NCI-H2227 treated with DMSO at 0.1 percent for 48 hours (cell line): ENCODE measurements around the gene VPS45.
"Not testable (repeated sequence)": the region's sequence is repeated elsewhere in the genome, so short reads cannot be mapped to it uniquely, and the experiment has no call there.

Source experiments
- DNase-seq: peaks from one replicate; lab custom pipeline; 2025; lab: John Stamatoyannopoulos, UW

The VPS45 gene

DNA sequence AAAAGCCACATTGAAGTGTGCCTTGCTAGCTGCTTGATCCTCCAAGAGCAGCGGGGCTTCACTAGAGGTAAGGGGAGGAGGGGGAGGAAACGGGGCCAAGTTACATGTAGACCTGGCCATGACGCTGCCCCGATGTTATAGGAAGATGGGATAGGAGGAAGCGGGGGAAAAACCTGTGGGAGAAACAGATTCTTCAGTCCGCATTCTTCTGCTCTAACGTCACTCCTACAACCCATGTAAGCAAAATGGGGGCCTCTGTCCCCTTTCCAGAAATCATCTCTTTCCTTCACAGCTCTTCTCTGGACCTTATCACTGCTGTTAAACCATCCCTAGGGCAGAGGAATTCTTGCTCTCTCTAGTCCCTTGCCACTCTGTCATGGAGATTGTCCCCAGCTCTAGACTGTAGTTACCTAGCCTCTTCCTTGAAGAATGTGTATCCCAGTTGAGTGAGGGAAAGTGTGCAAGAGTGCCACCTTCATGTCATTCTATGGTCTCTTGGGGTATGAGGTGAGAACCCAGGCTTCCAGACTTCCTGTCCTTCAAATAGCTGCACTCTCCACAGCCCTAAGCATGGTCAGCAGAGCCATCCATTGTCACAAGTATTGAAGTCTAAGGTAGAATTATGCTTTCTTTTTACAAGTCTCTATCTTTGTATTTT is 93.5 kb downstream of the VPS45 start:
- no peak for DNase-seq

DNA sequence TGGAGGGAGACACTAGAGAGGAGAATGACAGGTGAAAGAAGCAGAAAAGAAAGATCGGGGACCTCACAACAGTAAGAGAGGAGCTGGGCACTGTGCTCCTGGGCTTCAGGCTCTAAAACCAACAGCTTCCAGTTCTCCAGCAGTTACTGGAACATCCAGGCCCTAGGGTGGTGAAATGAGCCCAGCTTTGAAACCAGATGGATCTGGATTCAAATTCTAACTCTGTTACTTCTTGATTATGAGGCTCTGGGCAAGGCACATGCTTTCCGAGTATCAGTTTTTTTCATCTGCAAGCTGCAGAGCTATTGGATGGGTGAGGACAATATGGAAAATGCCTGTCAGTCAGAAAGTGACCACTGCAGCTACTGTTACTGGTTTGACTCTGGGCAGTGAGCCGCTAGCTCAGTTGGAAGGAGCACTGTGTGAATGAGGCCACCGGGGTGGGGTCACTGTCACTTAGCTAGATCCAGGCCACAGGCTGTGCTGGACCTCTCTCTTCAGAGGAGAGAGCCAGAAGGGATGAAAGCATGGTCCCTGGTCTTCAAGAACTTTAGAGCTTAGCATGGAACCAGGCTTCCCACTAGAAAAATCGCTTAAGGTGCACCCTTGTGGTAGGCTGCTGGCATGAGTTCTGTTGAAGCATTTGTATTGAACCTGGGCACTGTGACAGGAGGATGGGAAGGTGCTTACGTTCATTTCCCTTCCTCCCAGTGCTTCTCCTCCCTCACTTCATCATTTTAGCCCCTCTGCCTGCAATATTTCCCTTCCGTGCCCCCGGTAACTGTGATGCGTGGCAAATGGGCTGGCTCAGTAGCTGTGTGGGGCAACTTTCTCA is 94.4 kb downstream of the VPS45 start:
- DNase-seq: peak; percentile 17

- no peak for DNase-seq
Observed at GRCh38 chr1:150162582-150162861, 94.9 kb downstream of the VPS45 start.

GRCh38 chr1:150162862-150163706 is 95.5 kb downstream of the VPS45 start:
- DNase-seq: peak; percentile 92

GRCh38 chr1:150164224-150164623 is 96.6 kb downstream of the VPS45 start:
- DNase-seq: no peak

- DNase-seq: no peak
Observed at GRCh38 chr1:150164779-150165178, 97.2 kb downstream of the VPS45 start.

DNA sequence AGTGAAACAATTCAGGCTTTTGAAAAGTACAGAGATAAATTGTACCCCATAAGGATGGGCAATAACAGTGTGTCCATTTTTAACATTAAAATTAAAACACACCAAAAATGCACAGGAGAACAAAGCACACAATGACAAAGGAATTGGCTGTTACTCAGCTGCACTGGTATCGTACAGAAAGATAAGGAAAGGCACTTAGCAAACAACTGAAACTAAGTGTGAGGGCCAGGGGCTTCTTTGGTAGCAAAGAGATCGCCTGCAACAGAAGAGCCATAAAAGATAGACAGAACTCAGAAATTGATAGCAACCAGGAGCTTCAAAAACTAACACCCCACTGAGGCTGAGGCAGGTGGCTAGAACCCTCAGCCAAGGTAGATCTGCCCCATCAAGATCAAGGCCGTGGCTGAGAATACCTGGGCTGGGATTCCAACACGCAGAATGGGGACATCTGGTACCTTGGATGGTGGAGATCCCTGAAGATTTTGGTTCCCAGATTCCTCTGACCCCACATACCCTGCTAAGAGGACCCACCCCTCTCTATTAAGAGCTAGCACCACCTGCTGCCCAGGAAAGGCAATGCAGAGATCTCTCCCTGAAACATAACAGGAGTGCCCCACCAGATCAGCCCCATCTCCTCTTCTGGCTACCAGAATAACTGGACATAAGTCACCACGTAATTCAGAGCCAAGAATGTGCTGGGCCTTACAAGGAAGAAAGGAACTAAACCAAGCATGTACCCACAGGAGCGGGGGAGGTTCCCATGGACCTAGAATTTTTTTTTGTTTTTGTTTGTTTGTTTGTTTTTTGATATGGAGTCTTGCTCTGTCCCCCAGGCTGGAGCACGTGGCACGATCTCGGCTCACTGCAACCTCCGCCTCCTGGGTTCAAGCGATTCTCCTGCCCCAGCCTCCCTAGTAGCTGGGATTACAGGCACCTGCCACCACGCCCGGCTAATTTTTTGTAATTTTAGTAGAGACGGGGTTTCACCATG is 98.3 kb downstream of the VPS45 start:
- DNase-seq: no peak

- peak; percentile 15 for DNase-seq
Observed at GRCh38 chr1:150168960-150169601, 101.5 kb downstream of the VPS45 start.

DNA sequence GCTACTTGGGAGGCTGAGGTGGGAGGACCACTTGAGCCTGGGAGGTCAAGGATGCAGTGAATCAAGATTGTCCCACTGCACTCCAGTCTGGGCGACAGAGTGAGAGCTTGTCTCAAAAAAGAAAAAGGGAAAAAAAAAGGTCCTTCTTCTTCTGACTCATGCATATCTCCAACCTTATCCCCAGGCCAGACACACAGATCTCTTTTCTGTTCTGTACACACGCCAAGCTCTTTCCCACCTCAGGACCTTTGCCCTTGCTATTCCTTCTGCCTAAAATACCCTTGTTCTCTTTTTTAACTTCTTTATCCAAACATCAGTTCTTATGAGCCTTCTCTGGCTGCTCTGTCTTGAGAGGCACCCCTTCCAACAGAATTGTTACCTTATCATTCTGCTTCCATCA is 104.2 kb downstream of the VPS45 start:
- DNase-seq: no peak

GRCh38 chr1:150173141-150173585 is 105.6 kb downstream of the VPS45 start:
- DNase-seq: no peak

DNA sequence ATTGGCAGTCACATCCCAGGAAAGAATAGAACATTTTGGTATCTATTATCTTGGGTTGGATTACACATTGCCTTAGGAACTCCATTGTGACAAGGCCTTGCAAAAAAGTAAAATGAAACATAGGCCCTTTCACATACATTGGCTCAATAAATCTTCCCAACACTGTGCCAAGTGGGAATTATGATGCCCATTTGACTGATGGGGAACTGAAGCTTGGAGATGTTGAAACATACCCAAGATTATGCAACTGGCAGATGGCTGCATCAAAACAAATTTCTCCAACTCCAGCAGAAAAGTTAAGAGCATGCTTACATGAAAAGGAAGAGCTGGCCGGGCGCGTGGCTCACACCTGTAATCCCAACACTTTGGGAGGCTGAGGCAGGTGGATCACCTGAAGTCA is 109.0 kb downstream of the VPS45 start:
- DNase-seq: no peak

DNA sequence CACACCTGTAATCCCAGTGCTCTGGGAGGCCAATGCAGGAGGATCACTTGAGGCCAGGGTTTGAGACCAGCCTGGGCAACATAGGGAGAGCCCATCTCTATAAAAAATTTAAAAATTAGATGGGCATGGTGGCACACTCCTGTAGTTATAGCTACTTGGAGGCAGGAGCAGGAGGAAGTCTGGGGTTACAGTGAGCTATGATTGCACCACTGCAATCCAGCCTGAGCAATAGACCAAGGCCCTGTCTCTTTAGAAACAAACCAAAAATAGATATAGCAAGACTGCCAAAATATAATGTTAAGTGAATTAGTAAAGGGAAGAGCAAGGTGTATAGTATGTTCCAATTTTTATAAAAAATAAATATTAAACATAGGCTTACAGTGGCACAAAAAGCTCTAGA is 111.0 kb downstream of the VPS45 start:
- DNase-seq: no peak

DNA sequence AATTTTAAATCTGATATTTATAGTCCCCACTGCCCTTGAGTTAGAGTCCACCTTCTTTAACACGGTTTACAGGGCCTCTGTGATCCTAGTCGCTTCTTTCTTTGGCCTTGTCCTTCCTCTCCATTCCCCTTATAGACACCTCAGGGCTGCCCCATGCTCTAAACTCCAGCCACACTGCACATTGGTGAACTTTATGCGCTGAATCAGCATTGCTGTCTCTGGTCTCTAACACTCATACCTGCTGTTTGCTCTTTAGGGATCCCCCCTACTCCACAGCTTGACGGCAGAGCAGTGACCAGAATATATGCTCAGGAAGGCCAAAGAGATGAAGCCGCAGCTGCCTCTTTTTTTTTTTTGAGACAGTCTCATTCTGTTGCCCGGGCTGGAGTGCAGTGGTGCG is 112.3 kb downstream of the VPS45 start:
- DNase-seq: no peak

DNA sequence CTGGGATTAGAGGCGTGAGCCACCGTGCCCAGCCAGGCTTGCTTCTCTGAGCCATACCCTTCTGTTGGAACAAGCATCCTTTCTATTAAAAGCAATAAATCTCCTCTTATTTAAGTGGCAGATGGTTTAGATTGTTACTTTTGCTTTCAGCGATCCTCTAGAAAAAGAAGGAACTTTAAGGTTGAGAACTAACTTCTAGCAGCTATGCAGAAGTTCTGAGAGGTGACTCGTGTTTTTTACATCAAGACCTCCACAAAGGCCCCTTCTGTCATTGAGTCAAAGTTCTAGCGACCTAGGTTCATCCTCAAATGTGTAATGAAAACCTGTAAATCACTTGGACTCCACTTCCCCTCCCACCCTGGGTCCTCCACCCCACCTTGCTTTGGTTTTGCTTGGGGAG is 112.9 kb downstream of the VPS45 start:
- DNase-seq: no peak

GRCh38 chr1:150182247-150182646 is 114.7 kb downstream of the VPS45 start:
- DNase-seq: no peak

- DNase-seq: no peak
Observed at GRCh38 chr1:150183061-150183460, 115.5 kb downstream of the VPS45 start.

GRCh38 chr1:150185481-150185880 is 117.9 kb downstream of the VPS45 start:
- no peak for DNase-seq

- DNase-seq: not testable (repeated sequence)
Observed at GRCh38 chr1:150186438-150186788, 118.8 kb downstream of the VPS45 start.

DNA sequence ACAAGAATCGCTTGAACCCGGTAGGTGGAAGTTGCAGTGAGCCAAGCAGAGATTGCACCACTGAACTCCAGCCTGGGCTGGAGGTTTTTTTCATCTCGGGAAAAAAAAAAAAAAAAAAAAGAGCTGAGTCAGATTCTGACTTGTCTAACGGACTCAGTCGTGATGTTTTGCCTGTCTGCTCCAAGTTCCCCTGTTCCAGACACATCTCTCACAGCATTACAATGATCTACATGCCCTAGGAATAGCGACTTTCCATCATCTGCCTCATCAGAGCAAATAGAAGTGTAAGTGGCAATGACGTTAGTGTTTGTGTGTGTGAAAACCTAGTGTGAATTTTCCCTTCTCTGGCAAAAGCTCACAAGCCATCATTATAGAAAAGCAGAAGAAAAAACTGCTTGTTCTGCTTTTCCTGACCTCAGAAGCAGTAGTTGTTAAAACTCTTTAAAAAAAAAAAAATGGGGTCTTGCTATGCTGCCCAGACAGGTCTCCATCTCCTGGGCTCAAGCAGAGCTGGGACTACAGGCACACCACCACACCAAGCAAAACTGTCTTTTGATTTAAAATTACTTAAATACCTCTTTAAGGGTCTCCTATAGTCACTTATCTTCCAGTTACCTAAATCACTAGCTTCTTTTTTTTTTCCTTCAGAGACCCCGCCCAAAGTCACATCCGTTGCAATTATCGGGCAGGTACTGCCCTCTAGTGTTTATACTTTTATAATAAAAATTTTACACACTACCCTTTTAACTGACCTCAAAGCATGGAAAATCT is 119.4 kb downstream of the VPS45 start:
- peak; percentile 64 for DNase-seq

DNA sequence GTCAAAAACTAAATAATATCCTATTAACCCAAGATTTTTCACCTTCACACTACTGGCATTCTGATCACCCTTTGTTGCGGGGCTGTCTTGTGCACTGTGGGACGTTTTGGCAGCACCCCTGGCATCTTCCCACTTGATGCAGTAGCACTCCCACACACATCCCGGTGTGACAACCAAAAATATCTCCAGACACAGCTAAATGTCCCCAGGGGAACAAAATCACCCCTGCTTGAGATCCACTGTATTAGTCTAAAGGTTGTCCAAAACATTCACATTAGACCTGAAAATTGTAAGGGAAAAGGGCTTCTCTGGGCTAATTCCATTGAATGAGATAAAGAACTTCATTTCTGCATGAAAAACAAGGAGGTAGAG is 120.0 kb downstream of the VPS45 start:
- DNase-seq: no peak
